ENCODE data around the gene DPY19L3.
"Not testable (repeated sequence)": the region's sequence is repeated elsewhere in the genome, so short reads cannot be mapped to it uniquely, and the experiment has no call there.

DPY19L3 gene

DNA sequence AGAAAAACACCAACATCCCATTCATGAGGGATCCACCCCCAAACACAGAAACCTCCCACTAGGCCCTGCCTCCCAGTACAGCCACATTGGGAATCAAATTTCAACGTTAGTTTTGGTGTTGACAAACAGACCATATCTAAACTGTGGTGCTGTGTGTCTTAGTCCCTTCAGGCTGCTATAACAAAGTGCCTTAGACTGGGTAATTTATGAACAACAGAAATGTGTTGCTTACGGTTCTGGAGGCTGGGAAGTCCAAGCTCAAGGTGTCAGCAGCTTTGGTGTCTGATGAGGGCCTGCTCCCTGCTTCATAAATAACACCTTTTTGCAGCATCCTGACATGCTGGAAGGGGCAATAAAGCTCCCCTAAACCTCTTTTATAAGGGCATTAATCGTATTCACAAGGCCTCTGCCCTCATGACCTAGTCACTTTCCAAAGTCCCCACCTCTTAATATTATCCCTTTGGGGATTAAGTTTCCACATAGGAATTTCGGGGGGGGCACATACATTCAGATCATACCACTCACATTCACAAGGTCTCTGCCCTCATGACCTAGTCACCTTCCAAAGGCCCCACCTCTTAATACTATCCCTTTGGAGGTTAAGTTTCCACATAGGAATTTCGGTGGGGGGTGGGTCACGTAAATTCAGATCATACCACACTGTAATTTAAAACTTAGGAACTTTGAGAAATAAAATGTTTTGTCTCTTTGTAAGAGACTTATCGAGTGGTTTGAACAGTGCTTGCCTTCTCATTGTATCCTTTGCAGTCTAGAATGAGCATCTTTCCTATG lies 32.6 kb upstream of the DPY19L3 start:
- H3K27me3 ChIP-seq (ENCODE audit: insufficient read depth, low read length, poor library complexity, severe bottlenecking): no peaks in the 10 kb centered on the region
- no peak overlapping the region for H2AFZ ChIP-seq (ENCODE audit: low read length)
- no peak overlapping the region for H3K4me3 ChIP-seq (ENCODE audit: low read length, poor library complexity, severe bottlenecking)
- no peak overlapping the region for H3K4me2 ChIP-seq (ENCODE audit: low read depth, low read length, poor library complexity, severe bottlenecking)
- H3F3A ChIP-seq (ENCODE audit: low read depth): no peaks in the 10 kb centered on the region
- H4K20me1 ChIP-seq (ENCODE audit: insufficient read depth, low read length, poor library complexity, severe bottlenecking): no peaks in the 10 kb centered on the region
- H3K9me3 ChIP-seq (ENCODE audit: insufficient read depth, low read depth, low read length): no peaks in the 10 kb centered on the region
- TF ChIP-seq EZH2phosphoT487 (IDR thresholded peaks at IDR 0.05; ENCODE audit: borderline replicate concordance): no peak
- TF ChIP-seq, protein P1, sequence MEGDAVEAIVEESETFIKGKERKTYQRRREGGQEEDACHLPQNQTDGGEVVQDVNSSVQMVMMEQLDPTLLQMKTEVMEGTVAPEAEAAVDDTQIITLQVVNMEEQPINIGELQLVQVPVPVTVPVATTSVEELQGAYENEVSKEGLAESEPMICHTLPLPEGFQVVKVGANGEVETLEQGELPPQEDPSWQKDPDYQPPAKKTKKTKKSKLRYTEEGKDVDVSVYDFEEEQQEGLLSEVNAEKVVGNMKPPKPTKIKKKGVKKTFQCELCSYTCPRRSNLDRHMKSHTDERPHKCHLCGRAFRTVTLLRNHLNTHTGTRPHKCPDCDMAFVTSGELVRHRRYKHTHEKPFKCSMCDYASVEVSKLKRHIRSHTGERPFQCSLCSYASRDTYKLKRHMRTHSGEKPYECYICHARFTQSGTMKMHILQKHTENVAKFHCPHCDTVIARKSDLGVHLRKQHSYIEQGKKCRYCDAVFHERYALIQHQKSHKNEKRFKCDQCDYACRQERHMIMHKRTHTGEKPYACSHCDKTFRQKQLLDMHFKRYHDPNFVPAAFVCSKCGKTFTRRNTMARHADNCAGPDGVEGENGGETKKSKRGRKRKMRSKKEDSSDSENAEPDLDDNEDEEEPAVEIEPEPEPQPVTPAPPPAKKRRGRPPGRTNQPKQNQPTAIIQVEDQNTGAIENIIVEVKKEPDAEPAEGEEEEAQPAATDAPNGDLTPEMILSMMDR (conservative IDR thresholded peaks at IDR 0.05; ENCODE audit: low read length): no peak
- H3K36me3 ChIP-seq (ENCODE audit: insufficient read depth, low read length): peaks cover 36% of the 10 kb centered on the region; the same call in 1 of the 2 replicates
- no peak overlapping the region for H3K9ac ChIP-seq (ENCODE audit: low read depth, low read length, poor library complexity, severe bottlenecking)
- no peaks in the 10 kb centered on the region for H3K9me2 ChIP-seq (replicated peaks; ENCODE audit: low read depth, low read length)
- H3K79me2 ChIP-seq (ENCODE audit: insufficient read depth, low read length): peaks cover 5% of the 10 kb centered on the region; the same call in 1 of the 2 replicates
- H3K4me1 ChIP-seq (ENCODE audit: insufficient read depth, low read length, poor library complexity, severe bottlenecking): no peaks in the 10 kb centered on the region

DNA sequence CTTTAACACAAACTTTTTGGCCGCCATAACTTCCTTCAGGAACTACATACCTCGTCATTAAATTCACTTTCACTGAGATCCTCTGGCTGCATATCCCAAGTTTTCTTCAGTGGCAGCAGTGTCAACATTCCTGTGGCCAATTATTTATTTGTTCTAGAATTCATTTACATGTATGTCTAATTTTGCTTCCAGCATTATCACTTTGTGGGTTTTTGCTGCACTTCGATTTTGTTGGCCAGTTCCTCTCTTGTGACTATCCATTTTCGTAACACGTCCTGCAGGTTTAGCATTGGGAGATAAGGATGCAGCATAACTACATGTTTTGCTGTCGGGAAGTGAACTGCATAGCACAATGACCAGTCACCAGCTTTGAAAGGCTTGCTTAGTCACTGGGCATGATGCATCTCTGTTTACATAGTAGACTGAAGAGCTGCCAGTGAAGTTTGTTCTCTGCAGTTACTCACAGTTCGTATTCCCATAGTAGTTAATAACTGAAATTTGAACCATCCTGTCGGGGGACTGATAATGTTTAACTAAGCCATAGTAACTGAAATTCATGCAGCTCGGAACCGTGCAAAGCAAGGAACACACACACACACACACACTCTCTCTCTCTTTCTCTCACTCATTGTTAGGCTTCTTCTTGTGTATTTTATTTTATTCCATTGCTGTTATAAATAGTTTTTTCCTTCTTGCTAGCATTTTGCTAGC lies 31.8 kb upstream of the DPY19L3 start:
- Histone ChIP-seq H3K27me3 (ENCODE audit: insufficient read depth, low read length, poor library complexity, severe bottlenecking) (no peaks in the 10 kb centered on the region), H3K4me2 (ENCODE audit: low read depth, low read length, poor library complexity, severe bottlenecking) (no peak overlapping the region), H3K9me3 (ENCODE audit: insufficient read depth, low read depth, low read length) (no peaks in the 10 kb centered on the region), H4K20me1 (ENCODE audit: insufficient read depth, low read length, poor library complexity, severe bottlenecking) (no peaks in the 10 kb centered on the region), H3K36me3 (ENCODE audit: insufficient read depth, low read length) (peaks cover 34% of the 10 kb centered on the region; the same call in 1 of the 2 replicates), H3K4me3 (ENCODE audit: low read length, poor library complexity, severe bottlenecking) (no peak overlapping the region), H3K9me2 (replicated peaks; ENCODE audit: low read depth, low read length) (no peaks in the 10 kb centered on the region), H3K79me2 (ENCODE audit: insufficient read depth, low read length) (peaks cover 2% of the 10 kb centered on the region; the same call in 1 of the 2 replicates), H3K4me1 (ENCODE audit: insufficient read depth, low read length, poor library complexity, severe bottlenecking) (no peaks in the 10 kb centered on the region), H2AFZ (ENCODE audit: low read length) (no peak overlapping the region), H3F3A (ENCODE audit: low read depth) (no peaks in the 10 kb centered on the region), H3K9ac (ENCODE audit: low read depth, low read length, poor library complexity, severe bottlenecking) (no peak overlapping the region)
- TF ChIP-seq, protein P1 (conservative IDR thresholded peaks at IDR 0.05; ENCODE audit: low read length): no peak
- no peak for TF ChIP-seq EZH2phosphoT487 (IDR thresholded peaks at IDR 0.05; ENCODE audit: borderline replicate concordance)

DNA sequence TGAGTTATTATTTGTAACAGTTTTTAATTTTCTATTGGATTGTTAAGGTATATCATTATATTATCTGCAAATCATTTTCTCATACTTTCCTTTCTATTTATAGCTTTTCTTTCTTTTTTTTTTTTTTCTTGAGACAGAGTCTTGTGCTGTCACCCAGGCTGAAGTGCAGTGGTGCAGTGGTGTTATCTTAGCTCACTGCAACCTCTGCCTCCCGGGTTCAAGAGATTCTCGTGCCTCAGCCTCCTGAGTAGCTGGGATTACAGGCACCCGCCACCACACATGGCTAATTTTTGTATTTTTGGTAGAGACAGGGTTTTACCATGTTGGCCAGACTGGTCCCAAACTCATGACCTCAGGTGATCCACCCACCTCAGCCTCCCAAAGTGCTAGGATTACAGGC lies 31.2 kb upstream of the DPY19L3 start:
- H4K20me1 ChIP-seq (ENCODE audit: insufficient read depth, low read length, poor library complexity, severe bottlenecking); H3K4me3 ChIP-seq (ENCODE audit: low read length, poor library complexity, severe bottlenecking); H3K4me1 ChIP-seq (ENCODE audit: insufficient read depth, low read length, poor library complexity, severe bottlenecking); H3K9ac ChIP-seq (ENCODE audit: low read depth, low read length, poor library complexity, severe bottlenecking); H3K9me2 ChIP-seq (replicated peaks; ENCODE audit: low read depth, low read length); H3K27me3 ChIP-seq (ENCODE audit: insufficient read depth, low read length, poor library complexity, severe bottlenecking); H3K9me3 ChIP-seq (ENCODE audit: insufficient read depth, low read depth, low read length); H3F3A ChIP-seq (ENCODE audit: low read depth); H2AFZ ChIP-seq (ENCODE audit: low read length); H3K79me2 ChIP-seq (ENCODE audit: insufficient read depth, low read length); H3K4me2 ChIP-seq (ENCODE audit: low read depth, low read length, poor library complexity, severe bottlenecking): not testable (repeated sequence)
- peaks cover 34% of the 10 kb centered on the region; the same call in 1 of the 2 replicates for H3K36me3 ChIP-seq (ENCODE audit: insufficient read depth, low read length)

Measured in Loucy (cell line).